K562 (cell line): ENCODE measurements around the gene CACNB1. TPM values are rescaled to one million over a fixed set of nuclear protein-coding genes. Genes with fewer than 3 reads are reported as not detected.

ENCODE experiments used
- ATAC-seq: fragments of 200-7000 bp; cut with Tn5 transposase; 3 replicates; pipeline ENCODE4 v1.9.1; 2020; ENCODE audit warnings: moderate library complexity
- BruUV-seq: library from RNA; stranded (reverse); fragments of 400-500 nt; replicated peaks from 2 replicates; lab custom pipeline; 2021; lab: Mats Ljungman, UMichigan
- CTCF ChIA-PET: fragments of 300-600 bp; formaldehyde crosslinking; extraction: SDS; loops from one replicate; lab custom pipeline; 2021; ENCODE audit warnings: low intra/inter-chr PET ratio; lab: Yijun Ruan, JAX
- POLR2A ChIA-PET: fragments of 300-600, 350-650 bp; sonication (Branson Sonifier 250); formaldehyde crosslinking; extraction: SDS; loops from one replicate; lab custom pipeline; 2021; ENCODE audit warnings: antibody characterized with exemption, inconsistent platforms; lab: Yijun Ruan, JAX
- DNase-seq, 4 experiments: peaks; one replicate each; pipeline versions ENCODE4 v3.0.0 to v3.0.0-alpha.2; 2011 to 2018; ENCODE audit warnings: low spot score in 3 of 4, mixed read lengths in 3 of 4; ENCODE audit errors: extremely low read depth in 1 of 4
- FAIRE-seq: peaks from 2 replicates; lab custom pipeline; 2011; peaks lifted over from hg19 to GRCh38; lab: Jason Lieb, UNC
- H2AFZ ChIP-seq: 2 replicates; pipeline ENCODE4 v1.6.0; 2011; ENCODE audit warnings: low read depth, low read length, control low read depth, inconsistent platforms
- H3K27ac ChIP-seq: fragments of 200-600 bp; 3 replicates; pipeline ENCODE4 v1.8.0; 2011; ENCODE audit warnings: low read depth, mild to moderate bottlenecking, control low read depth, inconsistent platforms, low read length, moderate library complexity, mixed read lengths; ENCODE audit errors: extremely low read depth
- H3K27me3 ChIP-seq, 2 experiments: fragments of 300-600 bp in 1 of 2; 2 replicates in 1 of 2; 3 replicates in 1 of 2; pipeline versions ENCODE4 v1.6.0 to v1.8.0; 2011; ENCODE audit warnings: inconsistent platforms in 2 of 2, low read length in 2 of 2, mild to moderate bottlenecking in 1 of 2, mixed read lengths in 1 of 2, moderate library complexity in 1 of 2; ENCODE audit not compliant: control insufficient read depth in 2 of 2, insufficient read depth in 2 of 2
- H3K36me3 ChIP-seq: fragments of 300-600 bp; 3 replicates; pipeline ENCODE4 v1.8.0; 2011; ENCODE audit warnings: mild to moderate bottlenecking, low read length, inconsistent platforms; ENCODE audit not compliant: control insufficient read depth, insufficient read depth
- H3K4me1 ChIP-seq, 2 experiments: fragments of 200-600 bp in 1 of 2; replicated peaks in 1 of 2; 2 replicates in 1 of 2; 3 replicates in 1 of 2; pipeline versions ENCODE4 v1.5.1 to v1.8.0; 2011; ENCODE audit warnings: inconsistent platforms in 2 of 2, low read length in 2 of 2, mild to moderate bottlenecking in 1 of 2, mixed read lengths in 1 of 2, moderate library complexity in 1 of 2; ENCODE audit not compliant: control insufficient read depth in 2 of 2, insufficient read depth in 2 of 2
- H3K4me2 ChIP-seq: 2 replicates; pipeline ENCODE4 v1.6.1; 2011; ENCODE audit warnings: low read length, control low read depth, inconsistent platforms, mixed read lengths; ENCODE audit not compliant: insufficient read depth
- H3K4me3 ChIP-seq: fragments of 200-600 bp; sonication (generic), shearing (Covaris generic); 2 replicates; pipeline ENCODE4 v1.5.1; 2016; ENCODE audit warnings: control low read depth, inconsistent platforms
- H3K79me2 ChIP-seq: fragments of 200-600 bp; 3 replicates; pipeline ENCODE4 v1.8.0; 2011; ENCODE audit warnings: low read length, inconsistent platforms; ENCODE audit not compliant: control insufficient read depth, insufficient read depth
- H3K9ac ChIP-seq, 2 experiments: 2 replicates each; pipeline versions ENCODE4 v1.6.0 to v1.6.1; 2011; ENCODE audit warnings: low read depth in 2 of 2, low read length in 2 of 2, control low read depth in 1 of 2, inconsistent platforms in 1 of 2, mild to moderate bottlenecking in 1 of 2, mixed read lengths in 1 of 2; ENCODE audit not compliant: insufficient read depth in 1 of 2
- H3K9me1 ChIP-seq: one replicate; pipeline ENCODE4 v1.6.0; 2011; ENCODE audit warnings: inconsistent platforms, mild to moderate bottlenecking, low read length, moderate library complexity; ENCODE audit not compliant: control insufficient read depth, insufficient read depth
- H3K9me3 ChIP-seq: replicated peaks from 2 replicates; pipeline ENCODE4 v1.5.1; 2011; ENCODE audit warnings: low read depth, low read length, inconsistent platforms; ENCODE audit not compliant: control insufficient read depth, insufficient read depth
- H4K20me1 ChIP-seq: replicated peaks from 2 replicates; pipeline ENCODE4 v1.6.1; 2011; ENCODE audit warnings: low read length, inconsistent platforms, mixed read lengths; ENCODE audit not compliant: control insufficient read depth, insufficient read depth
- CLOCK ChIP-seq: fragments of 250-450 bp; sonication (Bioruptor Pico); IDR thresholded peaks from 2 replicates; pipeline ENCODE4 v1.4.0; 2020; ENCODE audit warnings: mild to moderate bottlenecking, moderate library complexity, borderline replicate concordance
- WGBS: fragments of 100-300 bp; shearing (Covaris generic); methylation state at CpG from one replicate; pipeline ENCODE4 v1.1.6; 2016; ENCODE audit warnings: low coverage, mixed read lengths; ENCODE audit not compliant: insufficient coverage; ENCODE audit errors: missing lambda C conversion rate; 5-methylcytosine and 5-hydroxymethylcytosine counted together
- in situ Hi-C: fragments of 300-500 bp; cut with MboI; formaldehyde crosslinking; loops from 4 replicates; pipeline ENCODE4 v1.15.0; 2018; ENCODE audit warnings: inconsistent platforms, mixed read lengths
- intact Hi-C: fragments of 100-400 bp; cut with micrococcal nuclease; formaldehyde crosslinking; loops from 2 replicates; pipeline ENCODE4 v1.14.2; 2022
- polyA plus RNA-seq, 8 experiments: library from polyadenylated mRNA; depleted of rRNA in 4 of 8; stranded (reverse) in 5 of 8; unstranded in 3 of 8; fragments of >200 nt; fragmentation: Nextera tagmentation in 2 of 8; fragmentation: Illumina TruSeq in 1 of 8; extraction: Ambion mirVana in 2 of 8; extraction: Trizol in 1 of 8; gene quantifications; 2 replicates each; pipeline versions ENCODE4 v1.2.1 to v1.2.3, GENCODE V29; 2011 to 2014; ENCODE audit warnings: inconsistent platforms in 1 of 8, missing spikeins in 1 of 8
- total RNA-seq, 7 experiments: library from RNA; depleted of rRNA in 6 of 7; stranded (reverse); fragments of >200 nt in 6 of 7; fragmentation: Illumina TruSeq in 2 of 7; extraction: Trizol in 2 of 7; gene quantifications; 2 replicates each; pipeline versions ENCODE4 v1.2.1 to v1.2.3, GENCODE V29; 2011 to 2021; ENCODE audit warnings: low replicate concordance in 1 of 7
- TF ChIP-seq, protein P1 (sequence below): fragments of 450-650 bp; IDR thresholded peaks from 2 replicates; pipeline ENCODE4 v1.6.1; 2018; ENCODE audit not compliant: partially characterized antibody

Gene CACNB1
- total and polyA plus RNA-seq, 9 of the 15 experiments (the other 6 are each of a cell fraction or from before 2014, with no cell fraction given) = 0.08 to 7.4 (median 3.0) TPM

DNA sequence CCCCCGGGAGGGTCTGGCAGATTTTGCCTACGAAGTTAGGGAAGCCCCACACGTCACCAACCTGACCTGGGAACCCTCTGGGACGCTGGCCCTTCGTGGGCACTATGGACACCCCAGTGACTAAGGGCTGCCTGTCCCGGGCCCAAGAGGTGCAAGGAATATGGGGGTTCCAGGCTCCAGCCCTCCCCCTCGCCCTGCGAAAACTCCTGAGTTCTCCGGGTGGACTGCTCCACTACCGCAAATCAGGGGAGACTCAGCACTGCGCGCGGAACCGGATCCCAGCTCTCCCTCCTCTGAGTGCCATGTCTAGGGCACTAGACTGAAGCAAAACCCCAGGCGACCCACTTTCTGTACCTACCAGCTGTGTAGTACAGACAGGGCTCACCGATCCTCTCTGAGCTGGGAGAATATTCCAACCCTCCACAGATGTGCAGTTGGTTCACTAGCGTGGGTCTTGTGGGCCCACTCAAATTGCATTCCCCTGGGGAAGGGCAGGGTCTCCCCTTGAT lies 31.6 kb downstream of the CACNB1 start, which contains the start of gene ARL5C:
TSS of gene ARL5C (minus strand) at position 321 of the 509 bp plus-strand sequence. CDS start 401 bp downstream, outside the sequence.
- no TSS peak for BruUV-seq
- FAIRE-seq (no peak), ATAC-seq (no peak), DNase-seq (no peak)
- in situ Hi-C loops = no loop called here
- Histone ChIP-seq H3K4me2 (peak within 1 kb of the TSS; percentile 70; the same call in 1 of the 2 replicates), H3K9ac (peak within 1 kb of the TSS in 1 of 2 experiments; percentile 62; a peak in 1 of 4 replicates), H2AFZ (peak within 1 kb of the TSS; percentile 75), H3K9me3 (no peaks in the 10 kb centered on the region), H3K79me2 (no peaks in the 10 kb centered on the region), H3K4me3 (no peak within 1 kb of the TSS), H4K20me1 (no peaks in the 10 kb centered on the region), H3K27ac (no peak within 1 kb of the TSS), H3K27me3 (peaks cover 0 to under 1% of the 10 kb centered on the region in 2 experiments; a peak in 1 of 5 replicates), H3K4me1 (peaks cover 5 to 19% of the 10 kb centered on the region in 2 experiments; a peak in 3 of 5 replicates), H3K36me3 (no peaks in the 10 kb centered on the region), H3K9me1 (no peaks in the 10 kb centered on the region)
- ChIA-PET POLR2A (interaction anchor here (1.4 kb wide), 1 partner anchor 12 kb away, joined by 4 read pairs; no protein-coding TSS in a partner anchor), CTCF (no interaction called here)
- WGBS = 53% methylated on average over 17 of the region's 17 CpGs
- TF ChIP-seq, protein P1, sequence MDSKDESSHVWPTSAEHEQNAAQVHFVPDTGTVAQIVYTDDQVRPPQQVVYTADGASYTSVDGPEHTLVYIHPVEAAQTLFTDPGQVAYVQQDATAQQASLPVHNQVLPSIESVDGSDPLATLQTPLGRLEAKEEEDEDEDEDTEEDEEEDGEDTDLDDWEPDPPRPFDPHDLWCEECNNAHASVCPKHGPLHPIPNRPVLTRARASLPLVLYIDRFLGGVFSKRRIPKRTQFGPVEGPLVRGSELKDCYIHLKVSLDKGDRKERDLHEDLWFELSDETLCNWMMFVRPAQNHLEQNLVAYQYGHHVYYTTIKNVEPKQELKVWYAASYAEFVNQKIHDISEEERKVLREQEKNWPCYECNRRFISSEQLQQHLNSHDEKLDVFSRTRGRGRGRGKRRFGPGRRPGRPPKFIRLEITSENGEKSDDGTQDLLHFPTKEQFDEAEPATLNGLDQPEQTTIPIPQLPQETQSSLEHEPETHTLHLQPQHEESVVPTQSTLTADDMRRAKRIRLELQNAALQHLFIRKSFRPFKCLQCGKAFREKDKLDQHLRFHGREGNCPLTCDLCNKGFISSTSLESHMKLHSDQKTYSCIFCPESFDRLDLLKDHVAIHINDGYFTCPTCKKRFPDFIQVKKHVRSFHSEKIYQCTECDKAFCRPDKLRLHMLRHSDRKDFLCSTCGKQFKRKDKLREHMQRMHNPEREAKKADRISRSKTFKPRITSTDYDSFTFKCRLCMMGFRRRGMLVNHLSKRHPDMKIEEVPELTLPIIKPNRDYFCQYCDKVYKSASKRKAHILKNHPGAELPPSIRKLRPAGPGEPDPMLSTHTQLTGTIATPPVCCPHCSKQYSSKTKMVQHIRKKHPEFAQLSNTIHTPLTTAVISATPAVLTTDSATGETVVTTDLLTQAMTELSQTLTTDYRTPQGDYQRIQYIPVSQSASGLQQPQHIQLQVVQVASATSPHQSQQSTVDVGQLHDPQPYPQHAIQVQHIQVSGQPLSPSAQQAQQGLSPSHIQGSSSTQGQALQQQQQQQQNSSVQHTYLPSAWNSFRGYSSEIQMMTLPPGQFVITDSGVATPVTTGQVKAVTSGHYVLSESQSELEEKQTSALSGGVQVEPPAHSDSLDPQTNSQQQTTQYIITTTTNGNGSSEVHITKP = peak; percentile 21
- no peak for TF ChIP-seq CLOCK (CRISPR knock-in tag)
- intact Hi-C loops = no loop called here
